ENCODE results near the gene ALKBH7. TPM values are rescaled to one million over a fixed set of nuclear protein-coding genes. Genes with fewer than 3 reads are reported as not detected.

Gene ALKBH7
- total and polyA plus RNA-seq, 4 donors = 29.9 to 99.7 (median 51.2) TPM

DNA sequence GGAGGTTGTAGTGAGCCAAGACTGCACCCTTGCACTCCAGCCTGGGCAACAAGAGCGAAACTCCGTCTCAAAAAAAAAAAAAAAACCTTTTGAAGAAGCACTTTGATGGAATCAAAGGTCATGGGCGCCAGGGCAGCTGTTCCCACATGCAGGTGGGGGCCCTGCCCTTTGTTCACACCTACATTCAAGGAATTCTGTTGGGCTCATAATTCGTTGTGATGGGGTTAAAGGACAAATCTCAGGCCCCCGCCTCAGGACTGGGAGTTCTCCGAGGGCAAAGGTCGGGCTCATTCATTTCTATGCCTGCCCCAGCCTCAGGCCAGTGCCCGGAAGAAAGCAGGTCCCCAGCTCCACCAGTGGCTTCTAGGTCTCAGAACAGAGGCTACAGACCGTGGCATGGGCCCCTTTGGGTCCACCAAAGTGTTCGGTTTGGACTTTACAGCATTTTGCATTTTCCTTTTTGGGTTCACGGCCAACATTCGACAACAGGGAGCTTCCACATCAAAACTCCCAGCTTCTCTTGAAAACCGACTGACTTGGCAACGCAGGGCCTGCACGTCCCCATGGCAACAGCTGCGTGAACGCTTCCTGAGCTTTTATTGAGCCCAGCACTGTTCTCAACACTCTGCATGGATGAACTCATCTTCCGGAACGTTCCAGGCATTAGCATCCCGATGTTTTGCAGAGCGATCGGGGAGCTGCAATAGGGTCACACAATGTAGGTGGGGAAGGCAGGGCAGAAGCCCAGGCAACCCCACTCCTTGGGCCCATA is 30.4 kb downstream of the ALKBH7 start:
- DNase-seq (ENCODE audit: low spot score) = no peak
- WGBS = 54% methylated on average over 22 of the region's 22 CpGs
- Histone ChIP-seq H3K36me3 (ENCODE audit: control insufficient read depth in 4 of 4, insufficient read depth in 3 of 4, low read depth in 1 of 4, low read length in 3 of 4) (no peaks in the 10 kb centered on the region), H3K4me3 (ENCODE audit: low read depth in 1 of 3, low read length in 3 of 3) (no peak overlapping the region), H3K4me1 (ENCODE audit: control insufficient read depth in 4 of 4, insufficient read depth in 4 of 4, low read length in 3 of 4) (peaks cover 0 to 2% (median under 1%) of the 10 kb centered on the region in 4 donors), H3K9ac (ENCODE audit: low read depth in 1 of 2, low read length in 2 of 2) (no peak overlapping the region), H3K27me3 (ENCODE audit: control insufficient read depth in 4 of 4, insufficient read depth in 4 of 4, low read length in 3 of 4) (no peaks in the 10 kb centered on the region), H3K27ac (ENCODE audit: low read depth in 1 of 2, low read length in 2 of 2) (no peak overlapping the region), H3K9me3 (ENCODE audit: control insufficient read depth in 4 of 4, low read length in 3 of 4) (no peaks in the 10 kb centered on the region)
- TF ChIP-seq RAD21 (IDR thresholded peaks at IDR 0.05) (no peak), HNF4G (IDR thresholded peaks at IDR 0.05) (no peak), SP1 (IDR thresholded peaks at IDR 0.05) (no peak), YY1 (IDR thresholded peaks at IDR 0.05) (no peak), GABPA (IDR thresholded peaks at IDR 0.05 in 1 of 2, conservative IDR thresholded peaks at IDR 0.05 in 1 of 2) (no peak), NR2F2 (IDR thresholded peaks at IDR 0.05) (peak; percentile 22), HNF4A (conservative IDR thresholded peaks at IDR 0.05) (peak; percentile 11 to 43), JUND (IDR thresholded peaks at IDR 0.05) (no peak)
- TF ChIP-seq, protein P1, sequence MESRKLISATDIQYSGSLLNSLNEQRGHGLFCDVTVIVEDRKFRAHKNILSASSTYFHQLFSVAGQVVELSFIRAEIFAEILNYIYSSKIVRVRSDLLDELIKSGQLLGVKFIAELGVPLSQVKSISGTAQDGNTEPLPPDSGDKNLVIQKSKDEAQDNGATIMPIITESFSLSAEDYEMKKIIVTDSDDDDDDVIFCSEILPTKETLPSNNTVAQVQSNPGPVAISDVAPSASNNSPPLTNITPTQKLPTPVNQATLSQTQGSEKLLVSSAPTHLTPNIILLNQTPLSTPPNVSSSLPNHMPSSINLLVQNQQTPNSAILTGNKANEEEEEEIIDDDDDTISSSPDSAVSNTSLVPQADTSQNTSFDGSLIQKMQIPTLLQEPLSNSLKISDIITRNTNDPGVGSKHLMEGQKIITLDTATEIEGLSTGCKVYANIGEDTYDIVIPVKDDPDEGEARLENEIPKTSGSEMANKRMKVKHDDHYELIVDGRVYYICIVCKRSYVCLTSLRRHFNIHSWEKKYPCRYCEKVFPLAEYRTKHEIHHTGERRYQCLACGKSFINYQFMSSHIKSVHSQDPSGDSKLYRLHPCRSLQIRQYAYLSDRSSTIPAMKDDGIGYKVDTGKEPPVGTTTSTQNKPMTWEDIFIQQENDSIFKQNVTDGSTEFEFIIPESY (IDR thresholded peaks at IDR 0.05) = no peak

GRCh38 chr19:6406401-6406800 is 33.8 kb downstream of the ALKBH7 start:
- no peak overlapping the region for H3K27ac ChIP-seq (ENCODE audit: low read depth in 1 of 2, low read length in 2 of 2)
- no peaks in the 10 kb centered on the region for H3K9me3 ChIP-seq (ENCODE audit: control insufficient read depth in 4 of 4, low read length in 3 of 4)
- H3K4me3 ChIP-seq (ENCODE audit: low read depth in 1 of 3, low read length in 3 of 3) = no peak overlapping the region
- TF ChIP-seq, protein P1 (IDR thresholded peaks at IDR 0.05) = no peak
- TF ChIP-seq TAF1 (conservative IDR thresholded peaks at IDR 0.05) (no peak), HNF4G (IDR thresholded peaks at IDR 0.05) (no peak), FOXA1 (IDR thresholded peaks at IDR 0.05) (no peak), REST (IDR thresholded peaks at IDR 0.05) (no peak), RAD21 (IDR thresholded peaks at IDR 0.05) (no peak), HNF4A (conservative IDR thresholded peaks at IDR 0.05) (no peak), YY1 (IDR thresholded peaks at IDR 0.05) (no peak), CTCF (IDR thresholded peaks at IDR 0.05; ENCODE audit: low read depth, low read length, missing input control) (no peak), GABPA (IDR thresholded peaks at IDR 0.05 in 1 of 2, conservative IDR thresholded peaks at IDR 0.05 in 1 of 2) (no peak), RXRA (IDR thresholded peaks at IDR 0.05) (no peak), JUND (IDR thresholded peaks at IDR 0.05) (no peak), NR2F2 (IDR thresholded peaks at IDR 0.05) (no peak), EGR1 (IDR thresholded peaks at IDR 0.05; ENCODE audit: low read depth in 2 of 2) (no peak), SP1 (IDR thresholded peaks at IDR 0.05) (no peak)
- TF ChIP-seq, protein P2, sequence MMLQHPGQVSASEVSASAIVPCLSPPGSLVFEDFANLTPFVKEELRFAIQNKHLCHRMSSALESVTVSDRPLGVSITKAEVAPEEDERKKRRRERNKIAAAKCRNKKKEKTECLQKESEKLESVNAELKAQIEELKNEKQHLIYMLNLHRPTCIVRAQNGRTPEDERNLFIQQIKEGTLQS (IDR thresholded peaks at IDR 0.05) = no peak
- TF ChIP-seq, protein P3, sequence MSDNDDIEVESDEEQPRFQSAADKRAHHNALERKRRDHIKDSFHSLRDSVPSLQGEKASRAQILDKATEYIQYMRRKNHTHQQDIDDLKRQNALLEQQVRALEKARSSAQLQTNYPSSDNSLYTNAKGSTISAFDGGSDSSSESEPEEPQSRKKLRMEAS (IDR thresholded peaks at IDR 0.05) = no peak
- H3K36me3 ChIP-seq (ENCODE audit: control insufficient read depth in 4 of 4, insufficient read depth in 3 of 4, low read depth in 1 of 4, low read length in 3 of 4) = no peaks in the 10 kb centered on the region
- H3K9ac ChIP-seq (ENCODE audit: low read depth in 1 of 2, low read length in 2 of 2) = no peak overlapping the region
- no peak for DNase-seq (ENCODE audit: low spot score)
- peaks cover 0 to 2% (median under 1%) of the 10 kb centered on the region in 4 donors for H3K4me1 ChIP-seq (ENCODE audit: control insufficient read depth in 4 of 4, insufficient read depth in 4 of 4, low read length in 3 of 4)
- WGBS = 86% methylated on average over 5 of the region's 5 CpGs
- no peaks in the 10 kb centered on the region for H3K27me3 ChIP-seq (ENCODE audit: control insufficient read depth in 4 of 4, insufficient read depth in 4 of 4, low read length in 3 of 4)
